ENCODE results near the gene RHEX.
"Not testable (repeated sequence)": the region's sequence is repeated elsewhere in the genome, so short reads cannot be mapped to it uniquely, and the experiment has no call there.

The RHEX gene

GRCh38 chr1:206059355-206059915, 6.5 kb downstream of the RHEX start:
- DNase-seq (ENCODE audit: low read depth): no peak

GRCh38 chr1:206060844-206061243, 7.9 kb downstream of the RHEX start:
- no peak for DNase-seq (ENCODE audit: low read depth)

GRCh38 chr1:206062464-206062863, 9.5 kb downstream of the RHEX start:
- DNase-seq (ENCODE audit: low read depth): no peak

- not testable (repeated sequence) for DNase-seq (ENCODE audit: low read depth)
Measured at GRCh38 chr1:206064001-206064400, 11.0 kb downstream of the RHEX start.

- DNase-seq (ENCODE audit: low read depth): not testable (repeated sequence)
Measured at GRCh38 chr1:206064501-206064900, 11.5 kb downstream of the RHEX start.

- no peak for DNase-seq (ENCODE audit: low read depth)
Measured at GRCh38 chr1:206065547-206066145, 12.7 kb downstream of the RHEX start.

- no peak for DNase-seq (ENCODE audit: low read depth)
Measured at GRCh38 chr1:206066479-206067171, 13.7 kb downstream of the RHEX start.

GRCh38 chr1:206067486-206068227, 14.7 kb downstream of the RHEX start:
- DNase-seq (ENCODE audit: low read depth): no peak

- no peak for DNase-seq (ENCODE audit: low read depth)
Measured at GRCh38 chr1:206068314-206068713, 15.3 kb downstream of the RHEX start.

GRCh38 chr1:206070627-206071304, 17.8 kb downstream of the RHEX start:
- no peak for DNase-seq (ENCODE audit: low read depth)

- no peak for DNase-seq (ENCODE audit: low read depth)
Measured at GRCh38 chr1:206074839-206075238, 21.9 kb downstream of the RHEX start.

GRCh38 chr1:206075786-206076755, 23.1 kb downstream of the RHEX start:
- DNase-seq (ENCODE audit: low read depth): peak; percentile 42

- no peak for DNase-seq (ENCODE audit: low read depth)
Measured at GRCh38 chr1:206079135-206079534, 26.2 kb downstream of the RHEX start.

- no peak for DNase-seq (ENCODE audit: low read depth)
Measured at GRCh38 chr1:206080026-206080820, 27.2 kb downstream of the RHEX start.

- DNase-seq (ENCODE audit: low read depth): no peak
Measured at GRCh38 chr1:206081856-206082255, 28.9 kb downstream of the RHEX start.

GRCh38 chr1:206082831-206083695, 30.1 kb downstream of the RHEX start:
- DNase-seq (ENCODE audit: low read depth): no peak

- DNase-seq (ENCODE audit: low read depth): no peak
Measured at GRCh38 chr1:206083750-206084149, 30.8 kb downstream of the RHEX start.

- no peak for DNase-seq (ENCODE audit: low read depth)
Measured at GRCh38 chr1:206087091-206087490, 34.1 kb downstream of the RHEX start.

- no peak for DNase-seq (ENCODE audit: low read depth)
Measured at GRCh38 chr1:206089341-206089740, 36.4 kb downstream of the RHEX start.
